TTC549 (cell line): ENCODE results near the gene ADAMTSL5.
"Not testable (repeated sequence)": the region's sequence is repeated elsewhere in the genome, so short reads cannot be mapped to it uniquely, and the experiment has no call there.

Experiments used
- FAIRE-seq: peaks from 2 replicates; lab custom pipeline; 2012; peaks lifted over from hg19 to GRCh38; lab: Jason Lieb, UNC

ADAMTSL5 gene

GRCh38 chr19:1513499-1514294 lies 878 bp upstream of the ADAMTSL5 start:
- no peak for FAIRE-seq

- no peak for FAIRE-seq
These were observed 1.2 kb downstream of the ADAMTSL5 start for GRCh38 chr19:1511318-1512317.

- FAIRE-seq: no peak
These were observed 2.0 kb downstream of the ADAMTSL5 start for GRCh38 chr19:1510807-1511206.

- no peak for FAIRE-seq
These were observed 2.4 kb downstream of the ADAMTSL5 start for GRCh38 chr19:1510442-1510806.

GRCh38 chr19:1509602-1510441 lies 3.0 kb downstream of the ADAMTSL5 start:
- FAIRE-seq: no peak

GRCh38 chr19:1508507-1508856 lies 4.3 kb downstream of the ADAMTSL5 start:
- FAIRE-seq: no peak

- FAIRE-seq: peak; percentile 92
These were observed 4.9 kb downstream of the ADAMTSL5 start for GRCh38 chr19:1507763-1508506.

- no peak for FAIRE-seq
These were observed 5.6 kb downstream of the ADAMTSL5 start for GRCh38 chr19:1507192-1507660.

- FAIRE-seq: no peak
These were observed 6.6 kb downstream of the ADAMTSL5 start for GRCh38 chr19:1505991-1506881.

- FAIRE-seq: no peak
These were observed 7.8 kb downstream of the ADAMTSL5 start for GRCh38 chr19:1505012-1505411.

GRCh38 chr19:1503925-1504773 lies 8.7 kb downstream of the ADAMTSL5 start:
- no peak for FAIRE-seq

- no peak for FAIRE-seq
These were observed 9.5 kb downstream of the ADAMTSL5 start for GRCh38 chr19:1503089-1503924.

- FAIRE-seq: no peak
These were observed 10.3 kb downstream of the ADAMTSL5 start for GRCh38 chr19:1502433-1503088.

- FAIRE-seq: no peak
These were observed 11.6 kb downstream of the ADAMTSL5 start for GRCh38 chr19:1501200-1501595.

GRCh38 chr19:1499231-1499630 lies 13.6 kb downstream of the ADAMTSL5 start:
- FAIRE-seq: not testable (repeated sequence)

GRCh38 chr19:1497578-1498235 lies 15.1 kb downstream of the ADAMTSL5 start:
- no peak for FAIRE-seq
